ENCODE results near the gene GLB1L3.
"Not testable (repeated sequence)": the region's sequence is repeated elsewhere in the genome, so short reads cannot be mapped to it uniquely, and the experiment has no call there.

- TF ChIP-seq POLR2A, CTCF (IDR thresholded peaks at IDR 0.05): not testable (repeated sequence)
Observed at GRCh38 chr11:134321373-134321772, 45.2 kb downstream of the GLB1L3 start.

Data from right lobe of liver (tissue), 4 donors.